Measurements from ENCODE around the gene CELSR1.

- TF ChIP-seq, protein P1, sequence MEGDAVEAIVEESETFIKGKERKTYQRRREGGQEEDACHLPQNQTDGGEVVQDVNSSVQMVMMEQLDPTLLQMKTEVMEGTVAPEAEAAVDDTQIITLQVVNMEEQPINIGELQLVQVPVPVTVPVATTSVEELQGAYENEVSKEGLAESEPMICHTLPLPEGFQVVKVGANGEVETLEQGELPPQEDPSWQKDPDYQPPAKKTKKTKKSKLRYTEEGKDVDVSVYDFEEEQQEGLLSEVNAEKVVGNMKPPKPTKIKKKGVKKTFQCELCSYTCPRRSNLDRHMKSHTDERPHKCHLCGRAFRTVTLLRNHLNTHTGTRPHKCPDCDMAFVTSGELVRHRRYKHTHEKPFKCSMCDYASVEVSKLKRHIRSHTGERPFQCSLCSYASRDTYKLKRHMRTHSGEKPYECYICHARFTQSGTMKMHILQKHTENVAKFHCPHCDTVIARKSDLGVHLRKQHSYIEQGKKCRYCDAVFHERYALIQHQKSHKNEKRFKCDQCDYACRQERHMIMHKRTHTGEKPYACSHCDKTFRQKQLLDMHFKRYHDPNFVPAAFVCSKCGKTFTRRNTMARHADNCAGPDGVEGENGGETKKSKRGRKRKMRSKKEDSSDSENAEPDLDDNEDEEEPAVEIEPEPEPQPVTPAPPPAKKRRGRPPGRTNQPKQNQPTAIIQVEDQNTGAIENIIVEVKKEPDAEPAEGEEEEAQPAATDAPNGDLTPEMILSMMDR (IDR thresholded peaks at IDR 0.05): no peak
- TF ChIP-seq POLR2A (IDR thresholded peaks at IDR 0.05): no peak
- TF ChIP-seq POLR2AphosphoS5 (IDR thresholded peaks at IDR 0.05; ENCODE audit: insufficient read depth in 1 of 2, low read depth in 1 of 2): no peak
Measured at GRCh38 chr22:46447906-46448305, 89.5 kb downstream of the CELSR1 start.

Data from vagina (tissue), 2 donors.